Erythroblast (primary cell): ENCODE data around the gene ZNF557.

Source experiments
- GATA1 ChIP-seq: IDR thresholded peaks from 2 replicates; pipeline ENCODE4 v1.6.1; 2011; ENCODE audit warnings: low read depth, mild to moderate bottlenecking, control low read depth, low read length, moderate library complexity
- POLR2A ChIP-seq: IDR thresholded peaks from 2 replicates; pipeline ENCODE4 v1.6.1; 2011; ENCODE audit warnings: mild to moderate bottlenecking, low read length

DNA sequence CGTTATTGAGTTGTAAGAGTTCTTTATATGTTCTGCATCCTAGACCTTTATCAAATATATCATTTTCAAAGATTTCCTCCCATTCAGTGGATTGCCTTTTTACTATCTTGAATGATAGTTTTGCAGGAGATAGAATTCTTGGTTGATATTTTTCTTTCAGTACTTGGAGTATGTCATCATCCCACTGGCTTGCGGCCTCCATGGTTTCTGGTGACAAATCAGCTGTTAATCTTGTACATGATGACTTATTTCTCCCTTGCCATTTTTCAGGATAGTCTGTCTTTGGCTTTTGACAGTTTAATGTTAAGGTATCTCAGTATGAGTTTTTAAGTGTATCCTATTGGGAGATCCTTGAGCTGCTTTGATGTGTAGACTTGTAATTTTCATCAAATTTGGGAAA is 8.5 kb downstream of the ZNF557 start:
- TF ChIP-seq POLR2A, result no peak
- TF ChIP-seq GATA1, result no peak
